GM21381 (cell line): ENCODE measurements around the gene CENPA.
"Not testable (repeated sequence)": the region's sequence is repeated elsewhere in the genome, so short reads cannot be mapped to it uniquely, and the experiment has no call there.

Experiments
- ATAC-seq: cut with Tn5 transposase; IDR thresholded peaks from one replicate; pipeline ENCODE4 v1.9.1; 2021; ENCODE audit warnings: mild to moderate bottlenecking, moderate library complexity; ENCODE audit not compliant: unreplicated experiment

CENPA gene

GRCh38 chr2:26785431-26786206 lies at the start of gene CENPA:
CENPA (plus strand) TSS chr2:26786056; CDS start chr2:26786197, 141 bp downstream.
- ATAC-seq, result peak; percentile 98

- ATAC-seq, result no peak
Observed at GRCh38 chr2:26737221-26737620, 48.6 kb upstream of the CENPA start.

GRCh38 chr2:26738481-26738880 lies 47.4 kb upstream of the CENPA start:
- ATAC-seq, result no peak

GRCh38 chr2:26739514-26739913 lies 46.3 kb upstream of the CENPA start:
- ATAC-seq, result no peak

- no peak for ATAC-seq
Observed at GRCh38 chr2:26740346-26740745, 45.5 kb upstream of the CENPA start.

GRCh38 chr2:26740890-26741302 lies 45.0 kb upstream of the CENPA start:
- no peak for ATAC-seq

- no peak for ATAC-seq
Observed at GRCh38 chr2:26742048-26742770, 43.6 kb upstream of the CENPA start.

GRCh38 chr2:26743852-26744251 lies 42.0 kb upstream of the CENPA start:
- ATAC-seq, result no peak

GRCh38 chr2:26744953-26745352 lies 40.9 kb upstream of the CENPA start:
- no peak for ATAC-seq

GRCh38 chr2:26745609-26746327 lies 40.1 kb upstream of the CENPA start:
- peak; percentile 52 for ATAC-seq

GRCh38 chr2:26746934-26747333 lies 38.9 kb upstream of the CENPA start:
- ATAC-seq, result no peak

GRCh38 chr2:26749787-26750420 lies 36.0 kb upstream of the CENPA start:
- ATAC-seq, result not testable (repeated sequence)

- not testable (repeated sequence) for ATAC-seq
Observed at GRCh38 chr2:26750467-26750866, 35.4 kb upstream of the CENPA start.

GRCh38 chr2:26752656-26753055 lies 33.2 kb upstream of the CENPA start:
- ATAC-seq, result no peak

GRCh38 chr2:26754539-26754938 lies 31.3 kb upstream of the CENPA start:
- no peak for ATAC-seq

- ATAC-seq, result no peak
Observed at GRCh38 chr2:26754972-26755670, 30.7 kb upstream of the CENPA start.

- no peak for ATAC-seq
Observed at GRCh38 chr2:26756337-26756736, 29.5 kb upstream of the CENPA start.

GRCh38 chr2:26757873-26758789 lies 27.7 kb upstream of the CENPA start:
- ATAC-seq, result no peak

- ATAC-seq, result no peak
Observed at GRCh38 chr2:26758790-26759321, 27.0 kb upstream of the CENPA start.
